ENCODE results near the gene RXRA.

Gene RXRA

GRCh38 chr9:134437403-134438194 lies 111.3 kb downstream of the RXRA start:
- no peak for DNase-seq

GRCh38 chr9:134438195-134438788 lies 112.0 kb downstream of the RXRA start:
- DNase-seq: no peak

- DNase-seq: no peak
Observed at GRCh38 chr9:134439368-134439784, 113.1 kb downstream of the RXRA start.

GRCh38 chr9:134440636-134441226 lies 114.5 kb downstream of the RXRA start:
- DNase-seq: no peak

GRCh38 chr9:134441227-134442084 lies 115.2 kb downstream of the RXRA start:
- no peak for DNase-seq

- DNase-seq: no peak
Observed at GRCh38 chr9:134442085-134442474, 115.8 kb downstream of the RXRA start.

- no peak for DNase-seq
Observed at GRCh38 chr9:134442486-134443173, 116.4 kb downstream of the RXRA start.

GRCh38 chr9:134443174-134444037 lies 117.2 kb downstream of the RXRA start:
- DNase-seq: peak; percentile 25

- no peak for DNase-seq
Observed at GRCh38 chr9:134444038-134444315, 117.7 kb downstream of the RXRA start.

GRCh38 chr9:134445000-134445399 lies 118.7 kb downstream of the RXRA start:
- no peak for DNase-seq

GRCh38 chr9:134449180-134449916 lies 123.1 kb downstream of the RXRA start:
- peak; percentile 67 for DNase-seq

- no peak for DNase-seq
Observed at GRCh38 chr9:134451700-134452458, 125.6 kb downstream of the RXRA start.

GRCh38 chr9:134452728-134453127 lies 126.5 kb downstream of the RXRA start:
- no peak for DNase-seq

GRCh38 chr9:134453776-134454475 lies 127.7 kb downstream of the RXRA start:
- DNase-seq: no peak

- no peak for DNase-seq
Observed at GRCh38 chr9:134454476-134454857, 128.2 kb downstream of the RXRA start.

GRCh38 chr9:134455021-134455471 lies 128.8 kb downstream of the RXRA start:
- DNase-seq: no peak

- DNase-seq: no peak
Observed at GRCh38 chr9:134455537-134455933, 129.3 kb downstream of the RXRA start.

GRCh38 chr9:134455934-134456755 lies 129.9 kb downstream of the RXRA start:
- no peak for DNase-seq
